ENCODE data around the gene PSMG3. TPM values are rescaled to one million over a fixed set of nuclear protein-coding genes. Genes with fewer than 3 reads are reported as not detected.
"Not testable (repeated sequence)": the region's sequence is repeated elsewhere in the genome, so short reads cannot be mapped to it uniquely, and the experiment has no call there.

Gene PSMG3
- polyA plus RNA-seq, 3 donors: 33.3 to 37.6 (median 37.2) TPM

DNA sequence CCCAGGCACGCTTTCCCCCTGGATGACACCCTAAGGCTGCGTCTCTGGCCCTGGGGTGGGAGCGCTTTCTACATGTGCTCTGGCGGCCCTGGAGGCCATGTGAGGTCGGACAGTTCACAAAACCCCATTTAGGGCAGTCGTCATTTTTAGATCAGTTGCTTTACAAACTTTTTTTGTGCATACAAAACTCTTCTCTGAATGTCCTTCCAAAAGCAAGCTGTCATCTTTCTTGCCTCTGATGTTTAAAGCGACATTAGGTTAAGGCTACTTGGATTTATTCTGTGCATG lies 33.4 kb downstream of the PSMG3 start:
- no peak for DNase-seq (ENCODE audit: low read depth in 3 of 3, low spot score in 2 of 3)

DNA sequence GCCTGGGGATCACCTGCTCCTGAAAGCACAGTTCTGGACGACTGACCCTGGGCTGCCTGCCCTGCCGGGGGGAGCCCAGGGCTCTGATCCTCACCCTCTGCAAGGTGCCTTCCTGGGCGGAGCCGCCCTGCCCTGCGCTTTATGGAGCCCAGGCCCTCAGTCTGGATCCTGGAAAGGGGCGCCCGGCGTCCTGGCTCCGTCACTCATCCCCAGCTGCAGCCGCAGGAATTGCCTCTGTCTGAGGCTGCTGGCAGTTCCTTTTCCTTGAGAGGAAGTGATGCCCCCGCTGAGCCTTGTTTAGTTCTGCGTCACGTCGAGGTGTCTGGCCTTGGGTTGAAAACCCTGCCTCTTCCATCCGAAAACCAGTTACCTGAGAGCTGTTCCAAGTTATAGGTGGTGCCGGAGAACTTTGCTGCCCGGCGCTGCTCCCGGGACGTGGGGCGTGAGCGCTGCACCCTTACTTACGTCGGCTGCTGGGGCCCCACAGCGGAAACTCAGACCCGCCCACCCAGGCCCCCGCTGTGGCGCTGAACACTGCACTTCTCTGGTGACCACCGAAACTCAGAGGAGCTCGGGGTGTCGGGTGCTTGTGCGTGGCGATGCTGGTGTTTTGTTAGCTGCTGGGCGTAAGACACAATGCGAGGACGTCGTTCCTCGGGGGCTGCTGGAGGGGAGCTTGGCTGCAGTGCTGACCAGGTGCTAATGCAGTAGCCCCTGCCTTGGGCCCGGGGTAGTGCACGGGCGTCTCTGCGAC lies 34.0 kb downstream of the PSMG3 start:
- no peak for DNase-seq (ENCODE audit: low read depth in 3 of 3, low spot score in 2 of 3)

DNA sequence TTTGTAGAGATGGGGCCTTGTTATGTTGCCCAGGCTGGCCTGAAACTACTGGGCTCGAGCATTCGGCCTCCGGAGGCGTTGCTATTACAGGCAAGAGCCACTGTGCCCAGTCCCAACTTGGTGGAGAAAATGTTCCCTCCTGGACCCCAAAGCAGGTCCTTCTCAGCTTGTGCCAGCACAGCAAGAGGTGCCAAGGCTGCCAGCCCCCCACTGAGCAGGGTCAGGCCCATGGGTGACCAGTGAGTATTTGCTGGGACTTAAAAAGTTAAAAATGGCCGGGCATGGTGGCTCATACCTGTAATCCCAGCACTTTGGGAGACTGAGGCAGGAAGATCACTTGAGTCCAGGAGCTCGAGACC lies 34.8 kb downstream of the PSMG3 start:
- no peak for DNase-seq (ENCODE audit: low read depth in 3 of 3, low spot score in 2 of 3)

GRCh38 chr7:1534330-1535099 lies 35.3 kb downstream of the PSMG3 start:
- DNase-seq (ENCODE audit: low read depth in 3 of 3, low spot score in 2 of 3): no peak

DNA sequence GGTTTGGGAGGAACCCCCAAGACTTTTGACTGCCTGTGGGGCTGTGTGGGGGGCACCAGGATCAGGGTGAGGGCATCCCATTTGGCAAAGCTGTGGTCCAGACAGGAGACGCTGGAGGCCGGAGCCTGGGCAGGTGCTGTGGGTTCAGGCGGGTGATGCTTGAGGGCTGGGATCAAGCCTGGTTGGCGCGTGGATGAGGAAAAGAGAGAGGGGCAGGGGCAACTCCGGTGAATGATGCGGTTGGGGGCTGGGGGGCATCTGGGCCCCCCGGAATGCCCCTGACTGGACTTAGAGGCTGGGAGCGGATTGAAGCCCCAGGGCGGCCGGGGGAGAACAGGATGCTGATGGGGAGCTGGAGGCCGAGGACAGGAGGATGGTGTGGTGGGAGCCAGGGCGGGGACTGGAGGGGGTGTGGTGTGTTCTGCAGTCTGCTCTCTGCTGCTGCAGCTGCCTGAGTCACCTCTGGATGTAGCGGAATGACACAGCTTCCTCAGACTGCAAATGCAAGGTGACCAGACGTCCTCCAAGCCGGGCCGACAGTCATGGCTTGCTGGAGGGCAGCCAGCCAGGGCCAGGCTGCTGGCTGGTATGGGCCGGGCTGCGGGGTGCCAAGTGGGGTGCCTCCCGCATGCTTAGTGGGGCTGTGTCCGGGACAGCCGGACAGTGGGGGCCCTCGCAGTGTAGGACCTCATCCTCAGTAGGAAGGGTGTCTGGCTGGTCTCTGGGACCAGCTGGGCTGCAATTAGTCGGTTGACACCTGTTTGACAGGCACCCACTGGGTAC lies 36.1 kb downstream of the PSMG3 start:
- no peak for DNase-seq (ENCODE audit: low read depth in 3 of 3, low spot score in 2 of 3)

- no peak for DNase-seq (ENCODE audit: low read depth in 3 of 3, low spot score in 2 of 3)
Measured at GRCh38 chr7:1533255-1533546, 36.6 kb downstream of the PSMG3 start.

GRCh38 chr7:1532456-1533254 lies 37.2 kb downstream of the PSMG3 start:
- no peak for DNase-seq (ENCODE audit: low read depth in 3 of 3, low spot score in 2 of 3)

- DNase-seq (ENCODE audit: low read depth in 3 of 3, low spot score in 2 of 3): no peak
Measured at GRCh38 chr7:1531979-1532455, 37.8 kb downstream of the PSMG3 start.

- no peak for DNase-seq (ENCODE audit: low read depth in 3 of 3, low spot score in 2 of 3)
Measured at GRCh38 chr7:1531263-1531978, 38.4 kb downstream of the PSMG3 start.

DNA sequence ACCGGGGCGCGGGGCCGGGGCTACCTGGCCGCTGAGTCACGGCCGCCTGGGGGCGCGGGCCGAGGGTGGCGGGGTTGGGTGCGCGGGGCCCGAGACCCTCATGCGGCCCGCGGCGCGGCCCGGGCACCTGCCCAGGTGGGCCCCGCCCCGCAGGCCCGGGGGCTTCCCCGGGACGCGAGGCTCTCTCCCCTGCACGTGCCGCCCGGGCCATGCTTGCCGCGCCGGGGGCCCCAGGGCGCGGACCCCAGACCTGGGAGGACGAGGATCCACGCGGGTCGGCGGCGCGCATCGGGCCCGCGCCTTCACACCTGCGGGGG lies 38.9 kb downstream of the PSMG3 start:
- no peak for DNase-seq (ENCODE audit: low read depth in 3 of 3, low spot score in 2 of 3)

GRCh38 chr7:1529383-1530116 lies 40.3 kb downstream of the PSMG3 start:
- DNase-seq (ENCODE audit: low read depth in 3 of 3, low spot score in 2 of 3): no peak

DNA sequence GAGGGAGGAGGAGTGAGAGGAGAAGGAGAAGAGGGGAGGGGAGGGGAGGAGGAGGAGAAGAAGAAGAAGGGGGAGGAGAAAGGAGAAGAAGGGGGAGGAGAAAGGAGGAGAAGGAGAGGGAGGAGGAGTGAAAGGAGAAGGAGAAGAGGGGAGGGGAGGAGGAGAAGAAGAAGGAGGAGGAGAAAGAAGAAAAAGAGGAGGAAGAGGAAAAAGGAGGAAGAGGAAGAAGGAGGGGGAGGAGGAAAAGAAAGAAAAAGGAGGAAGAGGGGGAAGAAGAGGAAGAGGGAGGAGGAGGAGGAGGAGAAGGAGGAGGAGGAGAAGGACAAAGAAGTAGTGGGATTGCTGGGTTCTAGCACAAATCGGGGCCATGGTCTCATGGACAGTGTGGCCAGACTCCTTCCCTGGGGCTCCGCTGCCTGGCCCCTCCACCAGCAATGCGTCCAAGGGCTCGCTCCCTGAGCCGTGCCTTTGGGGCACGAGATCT lies 43.5 kb downstream of the PSMG3 start:
- DNase-seq (ENCODE audit: low read depth in 3 of 3, low spot score in 2 of 3): no peak

GRCh38 chr7:1525409-1525808 lies 44.4 kb downstream of the PSMG3 start:
- no peak for DNase-seq (ENCODE audit: low read depth in 3 of 3, low spot score in 2 of 3)

GRCh38 chr7:1523844-1524243 lies 46.0 kb downstream of the PSMG3 start:
- no peak for DNase-seq (ENCODE audit: low read depth in 3 of 3, low spot score in 2 of 3)

GRCh38 chr7:1523208-1523607 lies 46.6 kb downstream of the PSMG3 start:
- DNase-seq (ENCODE audit: low read depth in 3 of 3, low spot score in 2 of 3): no peak

DNA sequence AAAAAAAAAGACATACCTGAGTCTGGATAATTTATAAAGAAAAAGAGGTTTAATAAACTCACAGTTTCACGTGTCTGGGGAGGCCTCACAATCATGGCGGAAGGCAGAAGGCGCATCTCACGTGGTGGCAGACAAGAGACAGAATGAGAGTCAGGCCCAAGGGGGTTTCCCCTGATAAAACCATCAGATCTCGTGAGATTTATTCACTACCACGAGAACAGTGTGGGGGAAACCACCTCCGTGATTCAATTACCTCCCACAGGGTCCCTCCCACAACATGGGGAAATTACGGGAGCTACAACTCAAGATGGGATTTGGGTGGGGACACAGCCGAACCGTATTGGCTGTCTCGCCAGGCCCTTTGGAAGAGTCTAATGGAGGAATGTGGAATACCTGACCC lies 48.4 kb downstream of the PSMG3 start:
- DNase-seq (ENCODE audit: low read depth in 3 of 3, low spot score in 2 of 3): no peak

GRCh38 chr7:1520539-1521234 lies 49.1 kb downstream of the PSMG3 start:
- no peak for DNase-seq (ENCODE audit: low read depth in 3 of 3, low spot score in 2 of 3)

DNA sequence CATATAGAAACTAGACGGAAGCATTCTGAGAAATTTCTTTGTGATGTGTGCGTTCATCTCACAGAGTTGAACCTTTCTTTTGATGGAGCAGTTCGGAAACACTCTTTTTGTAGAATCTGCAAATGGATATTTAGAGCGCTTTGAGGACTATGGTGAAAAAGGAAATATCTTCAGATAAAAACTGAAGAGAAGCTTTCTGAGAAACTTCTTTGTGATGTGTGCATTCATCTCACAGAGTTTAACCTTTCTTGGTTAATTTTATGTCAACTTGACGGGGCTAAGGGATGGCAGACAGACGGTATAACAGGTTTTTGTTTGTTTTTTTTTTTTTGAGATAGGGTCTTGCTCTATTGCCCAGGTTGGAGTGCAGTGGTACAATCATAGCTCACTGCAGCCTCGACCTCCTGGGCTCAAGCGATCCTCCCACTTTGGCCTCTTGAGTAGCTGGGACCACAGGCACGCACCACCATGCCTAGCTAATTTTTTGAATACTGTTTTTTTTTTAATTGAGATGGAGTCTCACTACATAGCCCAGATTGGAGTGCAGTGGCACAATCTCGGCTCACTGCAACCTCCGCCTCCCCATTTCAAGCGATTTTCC lies 50.4 kb downstream of the PSMG3 start:
- not testable (repeated sequence) for DNase-seq (ENCODE audit: low read depth in 3 of 3, low spot score in 2 of 3)

All from right renal cortex interstitium (tissue), 3 donors.